NCI-H774 (cell line): Measurements from ENCODE around the gene VPS26A.
"Not testable (repeated sequence)": the region's sequence is repeated elsewhere in the genome, so short reads cannot be mapped to it uniquely, and the experiment has no call there.

Experiments used
- DNase-seq: peaks from one replicate; lab custom pipeline; 2025; lab: John Stamatoyannopoulos, UW

VPS26A gene

GRCh38 chr10:69103784-69104183 lies 20.2 kb upstream of the VPS26A start:
- DNase-seq: no peak

GRCh38 chr10:69104994-69105790 lies 18.8 kb upstream of the VPS26A start:
- DNase-seq: no peak

DNA sequence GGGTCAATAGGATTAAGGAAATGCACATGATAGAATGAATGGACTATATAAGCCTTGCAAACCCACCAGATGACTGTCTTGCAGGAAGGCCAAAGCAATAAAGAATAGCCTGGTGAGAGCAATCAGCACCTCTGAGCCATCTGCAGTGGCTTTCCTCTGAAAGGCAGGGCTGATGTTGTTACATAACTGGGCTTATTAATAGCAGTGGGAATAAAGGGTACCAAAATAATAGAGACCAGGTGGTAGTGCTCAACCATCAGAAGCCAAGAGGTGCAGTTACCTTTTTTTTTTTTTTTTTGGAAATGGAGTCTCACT lies 16.8 kb upstream of the VPS26A start:
- no peak for DNase-seq

- no peak for DNase-seq
Measured at GRCh38 chr10:69107699-69108098, 16.3 kb upstream of the VPS26A start.

GRCh38 chr10:69119896-69120295 lies 4.1 kb upstream of the VPS26A start:
- DNase-seq: no peak

GRCh38 chr10:69123306-69123746 lies 652 bp upstream of the VPS26A start:
- no peak for DNase-seq

DNA sequence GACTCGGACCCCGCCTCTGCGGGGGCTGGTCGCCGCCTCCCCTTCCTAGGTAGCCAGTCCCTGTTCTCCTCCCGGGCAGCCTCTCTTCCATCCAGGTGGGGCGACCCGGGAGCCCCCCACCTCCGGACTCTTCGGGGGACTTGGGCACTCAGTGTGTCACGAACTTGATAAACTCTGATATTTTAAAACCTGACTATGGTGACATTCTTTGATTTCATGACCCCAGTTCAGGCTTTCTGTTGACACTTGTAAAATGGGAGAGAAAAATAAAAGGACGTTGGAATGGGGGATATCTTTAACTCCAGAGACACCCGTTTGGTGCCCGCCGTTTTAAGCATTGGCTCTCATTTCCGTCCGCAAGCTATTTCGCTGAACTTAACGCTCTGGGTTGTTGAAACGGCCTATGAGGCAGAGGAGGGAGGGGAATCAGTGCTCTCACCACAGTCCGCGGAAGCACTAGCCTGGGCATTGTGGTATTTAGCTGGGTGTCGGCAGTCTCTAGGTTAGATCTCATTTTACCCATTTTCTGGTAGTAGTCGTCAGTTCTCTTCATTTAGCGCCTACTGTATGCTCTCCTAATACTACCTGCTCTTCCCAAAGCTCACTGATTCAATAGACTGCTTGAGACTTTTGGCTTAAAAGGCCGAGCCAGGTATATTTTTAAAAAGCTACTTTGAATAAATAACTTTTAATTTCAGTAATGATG lies 738 bp downstream of the VPS26A start:
- peak; percentile 20 for DNase-seq

DNA sequence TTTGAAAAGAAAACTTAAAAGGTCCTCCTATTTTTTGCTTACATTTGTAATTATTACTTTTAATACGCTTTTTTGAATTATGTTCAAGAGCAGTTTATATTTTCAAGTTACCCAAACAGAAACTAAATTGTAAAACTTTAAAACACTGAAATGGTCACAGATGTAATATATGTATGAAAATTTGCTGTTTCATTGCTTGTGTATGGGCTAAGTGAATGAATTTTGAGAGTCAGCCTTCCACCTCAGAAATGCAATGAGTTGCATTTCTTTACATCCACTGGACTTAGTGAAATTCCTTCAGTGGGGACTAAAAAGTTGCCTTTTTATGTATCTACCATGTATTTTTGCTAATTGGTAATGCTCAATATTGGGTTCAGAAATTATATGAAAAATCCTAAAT lies 1.6 kb downstream of the VPS26A start:
- DNase-seq: no peak

DNA sequence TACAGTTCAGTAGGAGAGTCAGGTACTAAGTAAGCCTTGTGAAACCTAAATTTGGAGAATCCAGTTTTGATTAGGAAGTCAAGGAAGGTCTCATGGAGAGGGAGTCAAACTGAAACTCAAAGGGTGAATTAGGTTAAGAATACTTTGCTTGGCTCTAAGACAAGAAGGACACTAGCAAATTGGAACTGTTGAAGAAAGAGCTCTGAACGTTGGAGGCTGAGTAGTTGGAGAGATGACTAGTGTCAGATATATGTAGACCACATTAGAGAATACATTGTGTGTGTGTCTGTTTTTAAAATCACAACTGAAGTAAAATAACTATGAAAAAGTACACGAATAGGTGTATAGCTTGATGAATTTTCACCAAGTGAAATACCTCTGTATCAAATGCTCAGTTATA lies 6.3 kb downstream of the VPS26A start:
- no peak for DNase-seq

DNA sequence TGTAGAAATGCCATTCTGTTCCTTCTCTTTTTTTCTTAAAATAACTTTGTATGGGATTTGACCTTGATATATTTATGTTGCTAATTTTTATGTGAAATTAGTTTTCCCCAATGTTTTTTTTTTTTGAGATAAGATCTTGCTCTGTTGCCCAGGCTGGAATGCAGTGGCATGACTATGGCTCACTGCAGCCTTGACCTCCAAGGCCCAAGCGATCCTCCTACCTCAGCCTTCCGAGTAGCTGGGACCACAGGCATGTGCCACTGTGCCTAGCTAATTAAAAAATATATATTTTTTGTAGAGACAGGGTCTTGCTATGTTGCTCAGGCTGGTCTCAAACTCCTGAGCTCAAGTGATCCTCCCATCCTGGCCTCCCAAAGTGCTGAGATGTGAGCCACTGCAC lies 16.0 kb downstream of the VPS26A start:
- DNase-seq: no peak

DNA sequence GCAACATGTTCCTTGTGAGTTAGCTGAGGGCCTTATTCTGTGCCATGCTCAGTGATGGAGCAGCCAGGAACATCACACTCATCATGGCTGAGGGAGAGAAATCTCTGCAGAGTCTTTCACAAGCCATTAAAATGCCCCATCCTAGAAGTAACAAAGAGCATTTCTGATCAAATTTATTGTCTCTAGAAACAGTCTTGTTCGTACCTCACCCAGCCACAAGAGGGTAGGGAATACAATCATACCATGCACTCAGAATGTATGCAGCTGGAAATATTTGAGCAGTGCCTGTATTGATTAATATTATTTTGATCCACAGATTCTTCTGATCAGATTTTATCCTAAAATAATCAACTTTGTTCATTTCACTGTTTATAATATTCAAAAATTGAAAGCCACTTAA lies 17.3 kb downstream of the VPS26A start:
- DNase-seq: no peak

- not testable (repeated sequence) for DNase-seq
Measured at GRCh38 chr10:69142074-69142473, 18.1 kb downstream of the VPS26A start.

- no peak for DNase-seq
Measured at GRCh38 chr10:69142983-69143382, 19.0 kb downstream of the VPS26A start.

GRCh38 chr10:69145329-69145728 lies 21.4 kb downstream of the VPS26A start:
- DNase-seq: no peak

GRCh38 chr10:69145864-69146263 lies 21.9 kb downstream of the VPS26A start:
- no peak for DNase-seq

- DNase-seq: no peak
Measured at GRCh38 chr10:69146759-69147158, 22.8 kb downstream of the VPS26A start.

GRCh38 chr10:69151984-69152383 lies 28.0 kb downstream of the VPS26A start:
- DNase-seq: no peak

DNA sequence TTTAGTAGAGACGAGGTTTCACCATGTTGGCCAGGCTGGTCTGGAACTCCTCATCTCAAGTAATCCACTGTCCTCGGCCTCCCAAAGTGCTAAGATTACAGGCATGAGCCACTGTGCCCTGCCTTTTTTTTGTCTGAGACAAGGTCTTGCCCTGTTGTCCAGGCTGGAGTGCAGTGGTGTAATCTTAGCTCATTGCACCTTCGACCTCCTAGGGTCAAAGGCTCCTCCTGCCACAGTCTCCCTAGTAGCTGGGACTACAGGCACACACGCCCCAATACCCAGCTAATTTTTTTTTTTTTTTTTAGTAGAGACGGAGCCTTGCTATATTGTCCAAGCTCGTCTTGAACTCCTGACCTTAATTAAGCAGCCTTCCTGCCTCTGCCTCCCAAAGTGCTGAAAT lies 29.2 kb downstream of the VPS26A start:
- no peak for DNase-seq

DNA sequence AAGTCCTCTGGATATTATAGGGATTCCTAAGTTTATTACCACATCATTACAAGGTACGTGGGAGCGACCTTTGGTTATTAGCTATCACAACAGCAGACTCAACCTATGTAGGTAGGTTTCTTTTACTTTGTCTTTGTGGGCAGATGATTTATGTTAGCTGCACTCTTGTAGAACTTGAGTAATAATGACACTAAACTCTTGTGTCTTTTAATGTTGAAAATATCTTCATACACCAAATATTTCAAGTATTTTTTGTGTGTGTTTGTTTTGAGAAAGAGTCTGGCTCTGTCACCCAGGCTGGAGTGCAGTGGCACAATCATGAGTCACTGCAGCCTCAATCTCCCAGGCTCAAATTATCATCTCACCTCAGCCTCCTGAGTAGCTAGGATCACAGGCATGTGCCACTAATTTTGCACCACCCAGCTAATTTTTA lies 36.8 kb downstream of the VPS26A start:
- DNase-seq: no peak

- DNase-seq: no peak
Measured at GRCh38 chr10:69168493-69168892, 44.5 kb downstream of the VPS26A start.

DNA sequence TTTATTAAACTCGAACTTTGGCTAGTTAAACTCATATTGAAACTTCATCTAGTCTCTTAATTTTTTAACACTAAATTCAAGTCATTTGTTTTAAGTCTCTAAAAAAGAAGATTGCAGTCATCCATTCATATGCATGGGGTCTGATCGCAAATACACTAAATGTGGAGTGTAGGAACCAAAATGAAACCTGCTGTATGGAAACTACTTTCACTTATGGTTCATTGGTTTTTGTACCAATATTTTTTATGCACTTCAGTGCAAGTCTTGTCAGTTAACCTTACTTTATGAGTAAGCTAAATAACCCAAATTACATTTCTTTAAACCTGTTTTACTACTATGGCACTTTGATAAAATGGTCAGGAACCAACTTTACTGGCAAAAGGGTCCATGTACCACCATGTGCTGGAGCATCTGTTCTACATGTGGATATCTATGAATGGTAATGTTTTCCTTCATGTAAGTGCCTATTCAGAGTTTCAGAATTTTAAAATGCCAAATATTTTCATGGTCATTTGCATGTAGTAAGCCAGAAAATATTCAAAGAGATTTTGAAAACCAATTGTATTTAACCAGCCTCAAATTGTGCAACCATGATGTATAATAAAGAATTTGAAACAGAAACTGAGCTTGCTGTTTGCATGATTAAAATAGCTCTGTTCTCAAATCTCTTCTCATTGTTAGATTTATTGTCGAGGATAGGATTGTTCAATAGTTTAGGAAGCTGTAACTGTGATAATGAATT lies 48.4 kb downstream of the VPS26A start:
- DNase-seq: no peak

- not testable (repeated sequence) for DNase-seq
Measured at GRCh38 chr10:69175326-69175725, 51.3 kb downstream of the VPS26A start.

GRCh38 chr10:69176823-69177222 lies 52.8 kb downstream of the VPS26A start:
- DNase-seq: no peak
